SU-DHL-6 (cell line): Measurements from ENCODE around the gene CLNK.

Experiments used
- EZH2phosphoT487 ChIP-seq: fragments of 200-600 bp; sonication (generic), shearing (Covaris generic); conservative IDR thresholded peaks from 2 replicates; pipeline ENCODE4 v1.6.1; 2018; ENCODE audit warnings: mild to moderate bottlenecking, antibody characterized with exemption, low read length, moderate library complexity, mixed read lengths
- TF ChIP-seq, protein P1 (sequence below): fragments of 200-600 bp; sonication (generic); IDR thresholded peaks from one replicate; pipeline ENCODE4 v1.5.1; 2017; ENCODE audit warnings: antibody characterized with exemption, mild to moderate bottlenecking, low read length, moderate library complexity; ENCODE audit not compliant: insufficient read depth, poor library complexity, severe bottlenecking

DNA sequence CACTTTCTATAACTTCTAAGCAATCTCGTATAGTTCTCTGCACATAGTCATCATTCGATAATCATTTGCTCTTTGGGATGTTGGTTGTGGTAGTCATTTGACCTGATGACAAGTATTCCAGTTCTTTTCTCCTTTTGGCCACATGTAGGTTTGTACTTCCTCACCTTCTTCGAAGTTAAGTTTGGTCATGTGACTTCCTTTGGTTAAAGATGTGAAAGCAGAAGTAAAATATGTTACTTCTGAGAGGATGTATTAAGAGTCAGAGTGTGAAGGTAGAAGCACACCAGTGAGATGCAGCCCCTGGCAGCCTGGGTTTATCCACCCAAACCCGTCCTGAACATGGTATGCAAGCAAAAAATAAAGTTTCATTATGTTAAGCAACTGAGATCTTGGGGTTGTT is 178.5 kb downstream of the CLNK start:
- TF ChIP-seq, protein P1, sequence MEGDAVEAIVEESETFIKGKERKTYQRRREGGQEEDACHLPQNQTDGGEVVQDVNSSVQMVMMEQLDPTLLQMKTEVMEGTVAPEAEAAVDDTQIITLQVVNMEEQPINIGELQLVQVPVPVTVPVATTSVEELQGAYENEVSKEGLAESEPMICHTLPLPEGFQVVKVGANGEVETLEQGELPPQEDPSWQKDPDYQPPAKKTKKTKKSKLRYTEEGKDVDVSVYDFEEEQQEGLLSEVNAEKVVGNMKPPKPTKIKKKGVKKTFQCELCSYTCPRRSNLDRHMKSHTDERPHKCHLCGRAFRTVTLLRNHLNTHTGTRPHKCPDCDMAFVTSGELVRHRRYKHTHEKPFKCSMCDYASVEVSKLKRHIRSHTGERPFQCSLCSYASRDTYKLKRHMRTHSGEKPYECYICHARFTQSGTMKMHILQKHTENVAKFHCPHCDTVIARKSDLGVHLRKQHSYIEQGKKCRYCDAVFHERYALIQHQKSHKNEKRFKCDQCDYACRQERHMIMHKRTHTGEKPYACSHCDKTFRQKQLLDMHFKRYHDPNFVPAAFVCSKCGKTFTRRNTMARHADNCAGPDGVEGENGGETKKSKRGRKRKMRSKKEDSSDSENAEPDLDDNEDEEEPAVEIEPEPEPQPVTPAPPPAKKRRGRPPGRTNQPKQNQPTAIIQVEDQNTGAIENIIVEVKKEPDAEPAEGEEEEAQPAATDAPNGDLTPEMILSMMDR: no peak
- TF ChIP-seq EZH2phosphoT487: no peak
